ENCODE results near the gene SGIP1.

The SGIP1 gene

GRCh38 chr1:66523562-66523961 lies 10.4 kb upstream of the SGIP1 start:
- DNase-seq (ENCODE audit: low spot score) = no peak

- no peak for DNase-seq (ENCODE audit: low spot score)
Measured at GRCh38 chr1:66525086-66525485, 8.9 kb upstream of the SGIP1 start.

- DNase-seq (ENCODE audit: low spot score) = no peak
Measured at GRCh38 chr1:66526036-66526435, 7.9 kb upstream of the SGIP1 start.

- DNase-seq (ENCODE audit: low spot score) = no peak
Measured at GRCh38 chr1:66526991-66527390, 7.0 kb upstream of the SGIP1 start.

- no peak for DNase-seq (ENCODE audit: low spot score)
Measured at GRCh38 chr1:66527686-66528085, 6.3 kb upstream of the SGIP1 start.

- no peak for DNase-seq (ENCODE audit: low spot score)
Measured at GRCh38 chr1:66528580-66528979, 5.4 kb upstream of the SGIP1 start.

- DNase-seq (ENCODE audit: low spot score) = no peak
Measured at GRCh38 chr1:66532214-66532613, 1.7 kb upstream of the SGIP1 start.

GRCh38 chr1:66532798-66533783 lies 862 bp upstream of the SGIP1 start:
- no peak for DNase-seq (ENCODE audit: low spot score)

- no peak for DNase-seq (ENCODE audit: low spot score)
Measured at GRCh38 chr1:66535061-66535460, 1.1 kb downstream of the SGIP1 start.

GRCh38 chr1:66535853-66536252 lies 1.9 kb downstream of the SGIP1 start:
- no peak for DNase-seq (ENCODE audit: low spot score)

GRCh38 chr1:66537718-66538117 lies 3.8 kb downstream of the SGIP1 start:
- no peak for DNase-seq (ENCODE audit: low spot score)

GRCh38 chr1:66539491-66539890 lies 5.5 kb downstream of the SGIP1 start:
- DNase-seq (ENCODE audit: low spot score) = no peak

- DNase-seq (ENCODE audit: low spot score) = no peak
Measured at GRCh38 chr1:66540434-66541032, 6.6 kb downstream of the SGIP1 start.

- DNase-seq (ENCODE audit: low spot score) = no peak
Measured at GRCh38 chr1:66542314-66542713, 8.4 kb downstream of the SGIP1 start.

- DNase-seq (ENCODE audit: low spot score) = no peak
Measured at GRCh38 chr1:66542811-66543767, 9.1 kb downstream of the SGIP1 start.

- DNase-seq (ENCODE audit: low spot score) = no peak
Measured at GRCh38 chr1:66546047-66546810, 12.3 kb downstream of the SGIP1 start.

- no peak for DNase-seq (ENCODE audit: low spot score)
Measured at GRCh38 chr1:66549017-66549416, 15.1 kb downstream of the SGIP1 start.

GRCh38 chr1:66550243-66550642 lies 16.3 kb downstream of the SGIP1 start:
- DNase-seq (ENCODE audit: low spot score) = no peak

- DNase-seq (ENCODE audit: low spot score) = no peak
Measured at GRCh38 chr1:66552287-66552686, 18.3 kb downstream of the SGIP1 start.

- DNase-seq (ENCODE audit: low spot score) = no peak
Measured at GRCh38 chr1:66552829-66553228, 18.9 kb downstream of the SGIP1 start.

GRCh38 chr1:66553846-66554245 lies 19.9 kb downstream of the SGIP1 start:
- no peak for DNase-seq (ENCODE audit: low spot score)

Measured in germinal center (tissue), 1 donor.